HCT116 (cell line): ENCODE measurements around the gene MEP1A. TPM values are rescaled to one million over a fixed set of nuclear protein-coding genes. Genes with fewer than 3 reads are reported as not detected.

Experiments used
- ATAC-seq: fragments of 200-7000 bp; cut with Tn5 transposase; 2 replicates; pipeline ENCODE4 v1.9.1; 2020; ENCODE audit warnings: mild to moderate bottlenecking, moderate library complexity
- BruUV-seq: library from RNA; stranded (reverse); fragments of 400-500 nt; replicated peaks from 2 replicates; lab custom pipeline; 2021; lab: Mats Ljungman, UMichigan
- CTCF ChIA-PET: fragments of 300-600 bp; sonication (Branson Sonifier 250); formaldehyde crosslinking; loops from one replicate; lab custom pipeline; 2021; ENCODE audit warnings: antibody characterized with exemption; lab: Charles Lee
- POLR2A ChIA-PET: fragments of 300-600, 350-600 bp; sonication (Branson Sonifier 250); formaldehyde crosslinking; loops from one replicate; lab custom pipeline; 2021; ENCODE audit warnings: antibody characterized with exemption; lab: Charles Lee
- RAD21 ChIA-PET, 2 experiments: fragments of 300-600 bp; sonication (Branson Sonifier 250); formaldehyde crosslinking; loops; one replicate each; lab custom pipeline; 2023; ENCODE audit warnings: low total read pairs in 2 of 2; ENCODE audit not compliant: uncharacterized antibody in 2 of 2, unreplicated experiment in 2 of 2, low non-redundant PET in 1 of 2; lab: Charles Lee
- DNase-seq: peaks from one replicate; pipeline ENCODE4 v3.0.0-alpha.2; 2010; ENCODE audit warnings: low read depth, low spot score
- H2AFZ ChIP-seq: fragments of 200-600 bp; shearing (Covaris generic), sonication (generic); 2 replicates; pipeline ENCODE4 v1.6.1; 2017; ENCODE audit warnings: low read depth, mixed run types, mixed read lengths, antibody characterized with exemption, low read length; ENCODE audit not compliant: poor library complexity, severe bottlenecking
- H3K27ac ChIP-seq: 2 replicates; pipeline ENCODE4 v1.5.1; 2012; ENCODE audit warnings: low read depth, low read length
- H3K27me3 ChIP-seq: fragments of 200-600 bp; sonication (generic); 2 replicates; pipeline ENCODE4 v1.6.1; 2016; ENCODE audit warnings: mixed run types, low read length, mixed read lengths; ENCODE audit not compliant: insufficient read depth
- H3K36me3 ChIP-seq, 2 experiments: fragments of 200-500 bp in 1 of 2; fragments of 200-600 bp in 1 of 2; sonication (Bioruptor generic) in 1 of 2; sonication (generic) in 1 of 2; 2 replicates each; pipeline versions ENCODE4 v1.5.1 to v1.6.1; 2014 to 2016; ENCODE audit warnings: low read length in 2 of 2, inconsistent platforms in 1 of 2, mixed read lengths in 1 of 2, mixed run types in 1 of 2; ENCODE audit not compliant: insufficient read depth in 2 of 2, control insufficient read depth in 1 of 2
- H3K4me1 ChIP-seq, 2 experiments: fragments of 200-600 bp in 1 of 2; sonication (generic) in 1 of 2; 2 replicates each; pipeline versions ENCODE4 v1.5.1 to v1.6.1; 2012 to 2017; ENCODE audit warnings: low read length in 2 of 2, inconsistent platforms in 1 of 2, mild to moderate bottlenecking in 1 of 2, mixed read lengths in 1 of 2, mixed run types in 1 of 2, moderate library complexity in 1 of 2; ENCODE audit not compliant: insufficient read depth in 2 of 2, control insufficient read depth in 1 of 2
- H3K4me2 ChIP-seq: fragments of 200-600 bp; sonication (generic); 2 replicates; pipeline ENCODE4 v1.6.1; 2017; ENCODE audit warnings: mixed run types, low read length, mixed read lengths
- H3K4me3 ChIP-seq, 2 experiments: fragments of 200-600 bp in 1 of 2; sonication (generic) in 1 of 2; replicated peaks in 1 of 2; 2 replicates each; pipeline ENCODE4 v1.5.1; 2011 to 2016; ENCODE audit warnings: low read length in 2 of 2, control low read depth in 1 of 2, low read depth in 1 of 2, mild to moderate bottlenecking in 1 of 2, mixed read lengths in 1 of 2, mixed run types in 1 of 2
- H3K79me2 ChIP-seq: fragments of 200-600 bp; sonication (generic); 2 replicates; pipeline ENCODE4 v1.6.1; 2017; ENCODE audit warnings: mild to moderate bottlenecking, mixed run types, low read length, moderate library complexity, mixed read lengths; ENCODE audit not compliant: insufficient read depth
- H3K9ac ChIP-seq: fragments of 200-600 bp; sonication (generic); 2 replicates; pipeline ENCODE4 v1.6.1; 2016; ENCODE audit warnings: low read length, mixed read lengths
- H3K9me2 ChIP-seq: fragments of 200-600 bp; sonication (generic), shearing (Covaris generic); 2 replicates; pipeline ENCODE4 v1.6.1; 2017; ENCODE audit warnings: mixed run types, mild to moderate bottlenecking, moderate library complexity; ENCODE audit not compliant: insufficient read depth
- H3K9me3 ChIP-seq, 2 experiments: fragments of 200-500 bp in 1 of 2; fragments of 200-600 bp in 1 of 2; sonication (Bioruptor generic) in 1 of 2; sonication (generic) in 1 of 2; 2 replicates each; pipeline ENCODE4 v1.6.1; 2014 to 2017; ENCODE audit warnings: low read length in 2 of 2, mixed read lengths in 2 of 2, inconsistent platforms in 1 of 2, low read depth in 1 of 2, mild to moderate bottlenecking in 1 of 2, mixed run types in 1 of 2, moderate library complexity in 1 of 2; ENCODE audit not compliant: control insufficient read depth in 1 of 2, insufficient read depth in 1 of 2
- H4K20me1 ChIP-seq: fragments of 200-600 bp; sonication (generic), shearing (Covaris generic); 2 replicates; pipeline ENCODE4 v1.6.1; 2017; ENCODE audit warnings: mixed run types, mild to moderate bottlenecking, moderate library complexity; ENCODE audit not compliant: insufficient read depth
- CBX3 ChIP-seq: IDR thresholded peaks from 2 replicates; pipeline ENCODE4 v1.6.1; 2012; ENCODE audit warnings: low read depth
- CEBPB ChIP-seq: IDR thresholded peaks from 2 replicates; pipeline ENCODE4 v1.6.1; 2012; ENCODE audit warnings: low read depth
- EZH2 ChIP-seq: fragments of 200-600 bp; sonication (generic); IDR thresholded peaks from 2 replicates; pipeline ENCODE4 v1.6.1; 2017; ENCODE audit warnings: antibody characterized with exemption, mixed run types
- FOSL1 ChIP-seq: IDR thresholded peaks from 2 replicates; pipeline ENCODE4 v1.6.1; 2012; ENCODE audit warnings: low read depth
- POLR2A ChIP-seq: IDR thresholded peaks from 2 replicates; pipeline ENCODE4 v1.7.0; 2011; ENCODE audit warnings: borderline replicate concordance; ENCODE audit not compliant: insufficient read depth, insufficient read length; ENCODE audit errors: extremely low read depth
- POLR2AphosphoS5 ChIP-seq: IDR thresholded peaks from 2 replicates; pipeline ENCODE4 v1.6.1; 2011; ENCODE audit warnings: mild to moderate bottlenecking, low read depth, low read length, moderate library complexity
- RAD21 ChIP-seq: IDR thresholded peaks from 2 replicates; pipeline ENCODE4 v1.6.1; 2012; ENCODE audit warnings: low read depth, mild to moderate bottlenecking
- SIN3A ChIP-seq: IDR thresholded peaks from 2 replicates; pipeline ENCODE4 v1.6.1; 2012; ENCODE audit warnings: low read depth
- SP1 ChIP-seq: IDR thresholded peaks from 2 replicates; pipeline ENCODE4 v1.6.1; 2012; ENCODE audit warnings: low read depth
- TCF7L2 ChIP-seq: IDR thresholded peaks from 2 replicates; pipeline ENCODE4 v1.7.0; 2011; ENCODE audit warnings: borderline replicate concordance, inconsistent platforms; ENCODE audit not compliant: insufficient read depth, insufficient read length; ENCODE audit errors: extremely low read depth
- YY1 ChIP-seq: IDR thresholded peaks from 2 replicates; pipeline ENCODE4 v1.6.1; 2011; ENCODE audit warnings: low read length, low read depth, moderate library complexity, mild to moderate bottlenecking; ENCODE audit not compliant: insufficient replicate concordance; ENCODE audit errors: extremely low read depth
- ZBTB33 ChIP-seq: IDR thresholded peaks from 2 replicates; pipeline ENCODE4 v1.6.1; 2011; ENCODE audit warnings: mild to moderate bottlenecking, low read length, moderate library complexity; ENCODE audit not compliant: insufficient replicate concordance; ENCODE audit errors: extremely low read depth
- ZFX ChIP-seq: fragments of 450-650 bp; IDR thresholded peaks from 2 replicates; pipeline ENCODE4 v1.6.1; 2017
- intact Hi-C: fragments of 100-400 bp; cut with micrococcal nuclease; formaldehyde crosslinking; loops from 2 replicates; pipeline ENCODE4 v1.10.0; 2022
- total RNA-seq: library from RNA; stranded (reverse); gene quantifications from one replicate; pipeline ENCODE4 v1.2.1, GENCODE V29; 2021; ENCODE audit not compliant: unreplicated experiment
- TF ChIP-seq, protein P1 (sequence below): IDR thresholded peaks from 2 replicates; pipeline ENCODE4 v1.6.1; 2012; ENCODE audit warnings: low read depth
- TF ChIP-seq, protein P2 (sequence below): IDR thresholded peaks from 2 replicates; pipeline ENCODE4 v1.6.1; 2012

MEP1A gene
- total RNA-seq, 1 experiment from 2014 or later, result not detected

DNA sequence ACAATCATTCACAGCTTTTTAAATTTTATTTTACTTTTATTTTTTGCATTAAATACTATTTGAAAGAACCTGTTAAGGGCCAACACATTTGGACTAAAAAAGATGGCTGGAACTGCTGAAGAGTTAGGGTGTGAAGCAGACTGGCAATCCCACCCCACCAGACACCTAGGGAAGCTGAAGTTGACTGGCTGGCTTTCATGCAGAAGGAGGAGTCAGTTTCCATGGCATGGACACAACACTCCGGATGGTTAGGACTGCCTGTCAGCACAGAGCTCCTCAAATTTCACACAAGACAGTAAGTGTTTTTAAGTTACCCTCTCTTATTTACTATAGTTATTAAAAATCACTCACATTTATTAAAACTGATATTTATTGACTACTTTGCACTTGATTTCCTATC, 46.5 kb upstream of the MEP1A start, which contains the start of gene ANKRD66:
TSS of gene ANKRD66 (plus strand) at position 238 of the 400 bp plus-strand sequence. CDS start 5,016 bp downstream, outside the sequence.
- Histone ChIP-seq H3K27ac (no peak within 1 kb of the TSS), H3K4me1 (no peaks in the 10 kb centered on the region), H3K4me2 (no peak within 1 kb of the TSS), H3K27me3 (no peaks in the 10 kb centered on the region), H3K9me2 (no peaks in the 10 kb centered on the region), H4K20me1 (no peaks in the 10 kb centered on the region), H2AFZ (no peak within 1 kb of the TSS), H3K9ac (no peak within 1 kb of the TSS), H3K4me3 (no peak within 1 kb of the TSS), H3K36me3 (no peaks in the 10 kb centered on the region), H3K79me2 (no peaks in the 10 kb centered on the region), H3K9me3 (no peaks in the 10 kb centered on the region)
- intact Hi-C loops, result no loop called here
- ChIA-PET POLR2A (no interaction called here), CTCF (no interaction called here), RAD21 (no interaction called here)
- ATAC-seq (no peak), DNase-seq (no peak)
- no peak for TF ChIP-seq POLR2AphosphoS5
- BruUV-seq, result no TSS peak

DNA sequence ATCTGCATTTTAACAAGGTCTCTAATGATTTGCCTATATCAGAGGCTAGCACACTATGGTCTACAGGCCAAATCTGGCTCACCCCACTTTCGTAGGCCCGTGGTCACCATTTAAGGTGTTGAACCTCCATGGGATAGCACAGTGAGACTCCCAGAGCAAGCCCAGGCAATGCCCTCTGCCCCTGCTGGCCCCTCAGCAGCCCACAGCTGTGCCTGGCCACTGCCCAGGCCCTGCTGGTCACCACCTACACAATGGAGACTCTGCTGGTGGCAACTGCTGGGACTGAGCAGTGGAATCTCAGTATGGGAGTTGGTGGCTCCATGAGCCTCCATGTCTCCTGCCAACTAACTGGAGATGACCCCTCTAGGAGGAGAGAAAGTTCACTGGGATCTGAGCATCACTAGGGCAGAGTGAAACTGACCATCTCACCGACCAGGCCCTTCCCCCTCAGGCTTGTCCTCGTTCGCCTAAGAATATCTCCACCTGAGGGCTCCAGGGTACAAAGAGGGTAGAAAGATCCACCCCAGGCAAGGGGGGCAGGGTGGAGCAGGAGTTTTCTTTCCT, 44.2 kb upstream of the MEP1A start:
- no peak overlapping the region for H3K9ac ChIP-seq
- BruUV-seq, result no TSS peak
- H3K79me2 ChIP-seq, result no peaks in the 10 kb centered on the region
- no peak overlapping the region for H2AFZ ChIP-seq
- H3K27ac ChIP-seq, result no peak overlapping the region
- no peaks in the 10 kb centered on the region for H3K27me3 ChIP-seq
- ChIA-PET CTCF (no interaction called here), RAD21 (no interaction called here), POLR2A (no interaction called here)
- intact Hi-C loops, result no loop called here
- no peaks in the 10 kb centered on the region for H3K9me2 ChIP-seq
- no peaks in the 10 kb centered on the region for H3K36me3 ChIP-seq
- ATAC-seq (no peak), DNase-seq (no peak)
- H3K4me3 ChIP-seq, result no peak overlapping the region
- no peaks in the 10 kb centered on the region for H3K4me1 ChIP-seq
- H4K20me1 ChIP-seq, result no peaks in the 10 kb centered on the region
- H3K9me3 ChIP-seq, result no peaks in the 10 kb centered on the region
- H3K4me2 ChIP-seq, result no peak overlapping the region
- TF ChIP-seq FOSL1 (no peak), ZFX (no peak), CBX3 (no peak), RAD21 (no peak), SP1 (no peak), YY1 (no peak), EZH2 (no peak), CEBPB (no peak), POLR2A (no peak), ZBTB33 (no peak), SIN3A (no peak), TCF7L2 (no peak)
- TF ChIP-seq, protein P1, sequence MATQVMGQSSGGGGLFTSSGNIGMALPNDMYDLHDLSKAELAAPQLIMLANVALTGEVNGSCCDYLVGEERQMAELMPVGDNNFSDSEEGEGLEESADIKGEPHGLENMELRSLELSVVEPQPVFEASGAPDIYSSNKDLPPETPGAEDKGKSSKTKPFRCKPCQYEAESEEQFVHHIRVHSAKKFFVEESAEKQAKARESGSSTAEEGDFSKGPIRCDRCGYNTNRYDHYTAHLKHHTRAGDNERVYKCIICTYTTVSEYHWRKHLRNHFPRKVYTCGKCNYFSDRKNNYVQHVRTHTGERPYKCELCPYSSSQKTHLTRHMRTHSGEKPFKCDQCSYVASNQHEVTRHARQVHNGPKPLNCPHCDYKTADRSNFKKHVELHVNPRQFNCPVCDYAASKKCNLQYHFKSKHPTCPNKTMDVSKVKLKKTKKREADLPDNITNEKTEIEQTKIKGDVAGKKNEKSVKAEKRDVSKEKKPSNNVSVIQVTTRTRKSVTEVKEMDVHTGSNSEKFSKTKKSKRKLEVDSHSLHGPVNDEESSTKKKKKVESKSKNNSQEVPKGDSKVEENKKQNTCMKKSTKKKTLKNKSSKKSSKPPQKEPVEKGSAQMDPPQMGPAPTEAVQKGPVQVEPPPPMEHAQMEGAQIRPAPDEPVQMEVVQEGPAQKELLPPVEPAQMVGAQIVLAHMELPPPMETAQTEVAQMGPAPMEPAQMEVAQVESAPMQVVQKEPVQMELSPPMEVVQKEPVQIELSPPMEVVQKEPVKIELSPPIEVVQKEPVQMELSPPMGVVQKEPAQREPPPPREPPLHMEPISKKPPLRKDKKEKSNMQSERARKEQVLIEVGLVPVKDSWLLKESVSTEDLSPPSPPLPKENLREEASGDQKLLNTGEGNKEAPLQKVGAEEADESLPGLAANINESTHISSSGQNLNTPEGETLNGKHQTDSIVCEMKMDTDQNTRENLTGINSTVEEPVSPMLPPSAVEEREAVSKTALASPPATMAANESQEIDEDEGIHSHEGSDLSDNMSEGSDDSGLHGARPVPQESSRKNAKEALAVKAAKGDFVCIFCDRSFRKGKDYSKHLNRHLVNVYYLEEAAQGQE, result no peak
- TF ChIP-seq, protein P2, sequence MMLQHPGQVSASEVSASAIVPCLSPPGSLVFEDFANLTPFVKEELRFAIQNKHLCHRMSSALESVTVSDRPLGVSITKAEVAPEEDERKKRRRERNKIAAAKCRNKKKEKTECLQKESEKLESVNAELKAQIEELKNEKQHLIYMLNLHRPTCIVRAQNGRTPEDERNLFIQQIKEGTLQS, result no peak
